ENCODE measurements around the gene RGL2. TPM values are rescaled to one million over a fixed set of nuclear protein-coding genes. Genes with fewer than 3 reads are reported as not detected.

The RGL2 gene
- total and polyA plus RNA-seq, 7 experiments from 2014 or later: 4.1 to 76.8 (median 54.8) TPM

DNA sequence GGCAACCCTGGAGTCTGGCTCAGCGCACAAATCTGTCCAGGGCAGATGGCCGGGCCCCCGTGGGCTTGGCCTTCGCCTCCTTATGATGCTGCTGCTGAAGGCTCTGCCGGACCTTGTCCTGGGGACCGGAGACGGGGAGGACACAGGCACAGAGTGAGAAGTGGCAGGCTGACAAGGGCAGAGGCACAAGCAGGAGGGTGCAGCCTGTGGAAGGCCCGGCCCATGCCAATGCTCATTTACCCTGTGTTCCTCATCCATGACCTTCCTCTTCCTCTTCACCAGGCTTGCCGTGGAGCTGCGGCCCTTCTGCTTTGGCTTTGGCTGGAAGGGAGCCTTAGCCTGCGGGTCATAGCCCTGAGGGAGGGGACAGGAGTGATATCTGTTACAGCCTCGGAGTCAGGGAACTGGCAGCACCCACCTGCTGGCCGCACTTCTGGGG is 19.5 kb downstream of the RGL2 start:
- intact Hi-C loops (cut with micrococcal nuclease): loop anchor here in 1 of 2 donors (10.0 kb wide), 1 partner anchor 1084 kb away; the partner anchor contains the start of genes GPSM3 and PBX2
- no peaks in the 10 kb centered on the region for H3K27me3 Mint-ChIP-seq

DNA sequence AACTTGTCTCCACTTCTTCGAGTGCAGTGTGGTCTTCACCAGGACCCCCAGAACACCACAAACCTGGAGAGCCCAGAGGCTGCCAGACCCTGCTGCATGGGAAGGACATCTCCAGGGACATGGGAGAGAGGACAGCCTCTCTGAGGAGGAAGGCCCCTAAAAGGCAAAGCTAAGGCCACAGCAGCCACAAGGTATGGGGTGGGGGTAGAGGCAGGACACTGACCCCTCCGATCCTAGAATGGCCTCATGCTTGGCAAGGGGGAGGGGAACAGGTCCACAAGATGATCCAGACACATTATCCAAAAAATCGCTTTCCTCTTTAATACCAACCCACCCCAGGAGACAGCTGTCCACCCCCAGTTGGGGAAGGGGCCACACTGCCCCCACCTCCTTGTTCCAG is 19.9 kb downstream of the RGL2 start:
- Mint-ChIP-seq H3K9me3 (no peaks in the 10 kb centered on the region), H3K27ac (peak overlapping the region in 7 of 9 donors; percentile 33 to 93 (median 66)), H3K4me1 (peaks cover 23 to 67% (median 50%) of the 10 kb centered on the region in 7 donors), H3K4me3 (peak overlapping the region; percentile 51 to 93 (median 88)), H3K27me3 (no peaks in the 10 kb centered on the region), H3K36me3 (peaks cover 0 to 25% (median 6%) of the 10 kb centered on the region in 5 donors)
- H3K9me3 ChIP-seq (ENCODE audit: control insufficient read depth in 2 of 3, low read length in 3 of 3): no peaks in the 10 kb centered on the region
- H3K4me1 ChIP-seq (ENCODE audit: control insufficient read depth in 2 of 2, insufficient read depth in 2 of 2, low read length in 2 of 2): peaks cover 31 to 35% of the 10 kb centered on the region in 2 donors
- H3K4me3 ChIP-seq (ENCODE audit: low read length): no peak overlapping the region
- ATAC-seq (no peak), DNase-seq (no peak)
- ChIA-PET POLR2A (interaction anchor here (1.0 to 7.7 kb wide), 10 partner anchors 11 to 152 kb away, joined by 3 to 123 read pairs (median 18); partner anchors contain the start of genes PFDN6, RGL2, WDR46 and ZBTB22), CTCF (interaction anchor here (0.8 to 2.1 kb wide), 3 partner anchors 9 to 21 kb away, joined by 3 to 13 read pairs (median 5); partner anchors contain the start of genes PFDN6 and WDR46)
- intact Hi-C loops (cut with micrococcal nuclease): loop anchor here in 1 of 2 donors (10.0 kb wide), 1 partner anchor 1084 kb away; the partner anchor contains the start of genes GPSM3 and PBX2
- H3K27ac ChIP-seq (ENCODE audit: low read depth, low read length): peak overlapping the region; percentile 87
- H3K36me3 ChIP-seq (ENCODE audit: control insufficient read depth in 2 of 3, insufficient read depth in 3 of 3, low read length in 3 of 3): peaks cover 0 to 78% (median 5%) of the 10 kb centered on the region in 3 experiments
- H3K27me3 ChIP-seq (ENCODE audit: control insufficient read depth in 2 of 2, insufficient read depth in 2 of 2, low read length in 2 of 2): no peaks in the 10 kb centered on the region

More for the DNA sequence above, 19.5 kb downstream of the RGL2 start:
- H3K4me1 Mint-ChIP-seq: peaks cover 20 to 62% (median 48%) of the 10 kb centered on the region in 7 donors
- ChIA-PET CTCF (interaction anchor here (1.9 kb wide), 1 partner anchor 20 kb away, joined by 5 read pairs; no protein-coding TSS in a partner anchor), POLR2A (interaction anchor here (0.7 to 7.7 kb wide), 7 partner anchors 10 to 65 kb away, joined by 3 to 123 read pairs (median 28); partner anchors contain the start of genes PFDN6, RGL2, WDR46 and ZBTB22)
- Histone ChIP-seq H3K27ac (ENCODE audit: low read depth, low read length) (no peak overlapping the region), H3K4me3 (ENCODE audit: low read length) (no peak overlapping the region), H3K9me3 (ENCODE audit: control insufficient read depth in 2 of 3, low read length in 3 of 3) (no peaks in the 10 kb centered on the region), H3K36me3 (ENCODE audit: control insufficient read depth in 2 of 3, insufficient read depth in 3 of 3, low read length in 3 of 3) (peaks cover 0 to 77% (median 5%) of the 10 kb centered on the region in 3 experiments), H3K4me1 (ENCODE audit: control insufficient read depth in 2 of 2, insufficient read depth in 2 of 2, low read length in 2 of 2) (peaks cover 26 to 30% of the 10 kb centered on the region in 2 donors), H3K27me3 (ENCODE audit: control insufficient read depth in 2 of 2, insufficient read depth in 2 of 2, low read length in 2 of 2) (no peaks in the 10 kb centered on the region)
- peak overlapping the region in 5 of 10 donors; percentile 2 to 93 (median 84) for H3K4me3 Mint-ChIP-seq
- H3K36me3 Mint-ChIP-seq: peaks cover 0 to 23% (median 5%) of the 10 kb centered on the region in 5 donors
- no peaks in the 10 kb centered on the region for H3K9me3 Mint-ChIP-seq
- peak overlapping the region in 3 of 9 donors; percentile 25 to 63 (median 46) for H3K27ac Mint-ChIP-seq
- no peak for ATAC-seq
- DNase-seq: no peak

DNA sequence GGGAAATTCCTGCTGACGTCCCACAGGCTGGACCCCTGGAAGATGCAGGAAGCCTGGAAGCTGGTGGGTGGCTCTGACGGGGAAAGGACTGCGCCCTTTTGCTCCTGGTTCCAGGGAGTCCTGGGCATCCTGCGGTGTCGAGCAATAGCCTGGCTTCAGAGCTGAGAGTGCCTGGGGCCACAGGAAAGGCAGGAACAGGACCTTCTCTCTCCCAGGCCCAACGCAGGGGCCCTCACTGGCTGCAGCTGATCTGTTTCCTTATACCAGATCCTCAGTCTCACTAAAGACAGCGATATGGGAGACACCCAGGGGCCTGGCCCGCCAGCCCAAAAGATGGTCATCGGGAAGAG is 20.4 kb downstream of the RGL2 start:
- CTCF ChIA-PET: interaction anchor here (0.6 to 2.1 kb wide), 4 partner anchors 9 to 268 kb away, joined by 3 to 13 read pairs (median 4); partner anchors contain the start of genes PFDN6 and WDR46
- peak overlapping the region; percentile 55 to 93 (median 91) for H3K4me3 Mint-ChIP-seq
- intact Hi-C loops (cut with micrococcal nuclease): loop anchor here in 1 of 2 donors (10.0 kb wide), 1 partner anchor 1084 kb away; the partner anchor contains the start of genes GPSM3 and PBX2
- ATAC-seq (no peak), DNase-seq (no peak)
- Histone ChIP-seq H3K36me3 (ENCODE audit: control insufficient read depth in 2 of 3, insufficient read depth in 3 of 3, low read length in 3 of 3) (peaks cover 0 to 77% (median 5%) of the 10 kb centered on the region in 3 experiments), H3K4me3 (ENCODE audit: low read length) (peak overlapping the region; percentile 67), H3K27me3 (ENCODE audit: control insufficient read depth in 2 of 2, insufficient read depth in 2 of 2, low read length in 2 of 2) (no peaks in the 10 kb centered on the region), H3K27ac (ENCODE audit: low read depth, low read length) (peak overlapping the region; percentile 87), H3K4me1 (ENCODE audit: control insufficient read depth in 2 of 2, insufficient read depth in 2 of 2, low read length in 2 of 2) (peaks cover 35 to 39% of the 10 kb centered on the region in 2 donors), H3K9me3 (ENCODE audit: control insufficient read depth in 2 of 3, low read length in 3 of 3) (no peaks in the 10 kb centered on the region)
- no peaks in the 10 kb centered on the region for H3K9me3 Mint-ChIP-seq
- H3K4me1 Mint-ChIP-seq: peaks cover 25 to 71% (median 54%) of the 10 kb centered on the region in 7 donors
- H3K36me3 Mint-ChIP-seq: peaks cover 0 to 26% (median 6%) of the 10 kb centered on the region in 5 donors
- H3K27me3 Mint-ChIP-seq: no peaks in the 10 kb centered on the region
- POLR2A ChIA-PET: interaction anchor here (1.0 to 7.7 kb wide), 12 partner anchors 10 to 307 kb away, joined by 3 to 123 read pairs (median 10); partner anchors contain the start of genes PFDN6, RGL2, WDR46 and ZBTB22
- H3K27ac Mint-ChIP-seq: peak overlapping the region in 8 of 9 donors; percentile 25 to 93 (median 62)

DNA sequence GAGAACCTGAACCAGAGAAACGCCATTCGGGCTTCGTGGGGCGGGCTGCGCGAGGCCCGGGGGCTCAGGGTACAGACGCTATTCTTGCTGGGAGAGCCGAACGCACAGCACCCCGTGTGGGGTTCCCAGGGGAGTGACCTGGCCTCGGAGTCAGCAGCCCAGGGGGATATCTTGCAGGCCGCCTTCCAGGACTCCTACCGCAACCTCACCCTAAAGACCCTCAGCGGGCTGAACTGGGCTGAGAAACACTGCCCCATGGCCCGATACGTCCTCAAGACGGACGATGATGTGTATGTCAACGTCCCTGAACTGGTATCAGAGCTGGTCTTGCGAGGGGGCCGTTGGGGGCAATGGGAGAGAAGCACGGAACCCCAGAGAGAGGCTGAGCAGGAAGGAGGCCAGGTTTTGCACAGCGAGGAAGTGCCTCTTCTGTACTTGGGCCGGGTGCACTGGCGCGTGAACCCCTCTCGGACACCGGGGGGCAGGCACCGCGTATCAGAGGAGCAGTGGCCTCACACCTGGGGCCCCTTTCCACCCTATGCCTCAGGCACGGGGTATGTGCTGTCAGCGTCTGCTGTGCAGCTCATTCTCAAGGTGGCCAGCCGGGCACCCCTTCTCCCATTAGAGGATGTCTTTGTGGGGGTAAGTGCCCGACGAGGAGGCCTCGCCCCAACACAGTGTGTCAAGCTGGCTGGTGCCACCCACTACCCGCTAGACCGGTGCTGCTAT is 20.9 kb downstream of the RGL2 start:
- POLR2A ChIA-PET: interaction anchor here (0.6 to 7.7 kb wide), 23 partner anchors 9 to 1617 kb away, joined by 3 to 123 read pairs (median 8); partner anchors contain the start of genes LSM2, PFDN6, RGL2 and RING1
- H3K9me3 Mint-ChIP-seq: no peaks in the 10 kb centered on the region
- intact Hi-C loops (cut with micrococcal nuclease): loop anchor here (1.0 to 10.0 kb wide), 10 partner anchors 11 to 1083 kb away; partner anchors contain the start of genes PFDN6 (in 2 of the 2), WDR46 (in 2 of the 2), GPSM3 (in 1 of the 2) and PBX2 (in 1 of the 2)
- CTCF ChIA-PET: interaction anchor here (0.6 to 2.1 kb wide), 10 partner anchors 9 to 267 kb away, joined by 3 to 13 read pairs (median 4); partner anchors contain the start of genes PFDN6, WDR46 and ZBTB22
- ATAC-seq (peak; percentile 12), DNase-seq (peak in 4 of 9 donors; percentile 18 to 28 (median 24))
- H3K4me3 ChIP-seq (ENCODE audit: low read length): peak overlapping the region; percentile 67
- peaks cover 0 to 76% (median 5%) of the 10 kb centered on the region in 3 experiments for H3K36me3 ChIP-seq (ENCODE audit: control insufficient read depth in 2 of 3, insufficient read depth in 3 of 3, low read length in 3 of 3)
- peak overlapping the region; percentile 84 to 93 (median 92) for H3K4me3 Mint-ChIP-seq
- H3K4me1 ChIP-seq (ENCODE audit: control insufficient read depth in 2 of 2, insufficient read depth in 2 of 2, low read length in 2 of 2): peaks cover 40 to 45% of the 10 kb centered on the region in 2 donors
- no peaks in the 10 kb centered on the region for H3K27me3 ChIP-seq (ENCODE audit: control insufficient read depth in 2 of 2, insufficient read depth in 2 of 2, low read length in 2 of 2)
- H3K4me1 Mint-ChIP-seq: peaks cover 31 to 77% (median 59%) of the 10 kb centered on the region in 7 donors
- peak overlapping the region; percentile 88 to 98 (median 92) for H3K27ac Mint-ChIP-seq
- H3K27ac ChIP-seq (ENCODE audit: low read depth, low read length): peak overlapping the region; percentile 87
- H3K27me3 Mint-ChIP-seq: no peaks in the 10 kb centered on the region
- H3K36me3 Mint-ChIP-seq: peaks cover 0 to 31% (median 6%) of the 10 kb centered on the region in 5 donors
- H3K9me3 ChIP-seq (ENCODE audit: control insufficient read depth in 2 of 3, low read length in 3 of 3): no peaks in the 10 kb centered on the region

DNA sequence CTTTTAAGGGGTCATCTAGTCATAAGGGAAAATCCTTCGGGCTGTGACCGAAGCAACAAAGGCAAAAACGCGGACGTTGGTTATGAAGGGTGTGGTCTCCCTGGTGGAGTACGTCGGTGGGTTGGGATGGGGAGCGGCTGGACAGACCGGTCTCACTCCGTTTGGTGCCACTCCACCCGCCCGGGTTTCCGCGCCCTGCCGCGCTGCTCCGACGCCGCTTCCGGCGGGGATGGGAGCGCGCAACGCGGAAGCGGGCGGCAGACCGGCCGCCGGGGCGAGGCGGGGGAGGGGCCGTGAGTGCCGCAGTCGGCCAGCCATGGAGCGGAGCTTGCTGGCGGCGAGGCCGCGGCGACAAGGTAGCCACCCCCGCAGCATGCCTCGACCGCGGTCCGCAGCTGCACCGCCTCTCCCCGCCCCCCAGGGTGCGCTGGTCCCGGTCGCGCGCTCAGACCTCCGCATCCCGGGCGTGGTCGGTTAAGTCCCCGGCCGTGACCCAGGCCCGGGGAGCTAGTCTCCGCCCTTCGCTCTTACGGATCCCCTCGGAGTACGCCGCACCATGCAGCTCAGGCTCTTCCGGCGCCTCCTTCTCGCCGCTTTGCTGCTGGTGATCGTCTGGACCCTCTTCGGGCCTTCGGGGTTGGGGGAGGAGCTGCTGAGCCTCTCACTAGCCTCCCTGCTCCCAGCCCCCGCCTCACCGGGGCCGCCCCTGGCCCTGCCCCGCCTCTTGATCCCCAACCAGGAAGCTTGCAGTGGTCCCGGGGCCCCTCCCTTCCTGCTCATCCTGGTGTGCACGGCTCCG is 21.7 kb downstream of the RGL2 start, which contains the start of gene B3GALT4:
TSS of gene B3GALT4 (plus strand) at position 260 of the 799 bp plus-strand sequence. CDS start at position 557, 297 bp downstream.
- H3K9me3 ChIP-seq (ENCODE audit: control insufficient read depth in 2 of 3, low read length in 3 of 3): no peaks in the 10 kb centered on the region
- peaks cover 0 to 69% (median 5%) of the 10 kb centered on the region in 3 experiments for H3K36me3 ChIP-seq (ENCODE audit: control insufficient read depth in 2 of 3, insufficient read depth in 3 of 3, low read length in 3 of 3)
- CTCF ChIA-PET: interaction anchor here (0.7 to 2.1 kb wide), 9 partner anchors 10 to 87 kb away, joined by 3 to 13 read pairs (median 4); partner anchors contain the start of genes PFDN6, WDR46 and ZBTB22
- Mint-ChIP-seq H3K9me3 (no peaks in the 10 kb centered on the region), H3K4me3 (peak within 1 kb of the TSS; percentile 84 to 99 (median 92)), H3K36me3 (peaks cover 0 to 37% (median 6%) of the 10 kb centered on the region in 5 donors), H3K4me1 (peaks cover 38 to 83% (median 65%) of the 10 kb centered on the region in 7 donors), H3K27me3 (no peaks in the 10 kb centered on the region), H3K27ac (peak within 1 kb of the TSS; percentile 88 to 98 (median 93))
- peak within 1 kb of the TSS; percentile 67 for H3K4me3 ChIP-seq (ENCODE audit: low read length)
- POLR2A ChIA-PET: interaction anchor here (0.6 to 7.7 kb wide), 26 partner anchors 8 to 1616 kb away, joined by 3 to 123 read pairs (median 8); partner anchors contain the start of genes LSM2, PFDN6, RGL2 and RING1
- H3K4me1 ChIP-seq (ENCODE audit: control insufficient read depth in 2 of 2, insufficient read depth in 2 of 2, low read length in 2 of 2): peaks cover 47 to 50% of the 10 kb centered on the region in 2 donors
- no peaks in the 10 kb centered on the region for H3K27me3 ChIP-seq (ENCODE audit: control insufficient read depth in 2 of 2, insufficient read depth in 2 of 2, low read length in 2 of 2)
- ATAC-seq: peak; percentile 81
- peak; percentile 55 to 88 (median 63) for DNase-seq
- intact Hi-C loops (cut with micrococcal nuclease): loop anchor here (1.0 to 10.0 kb wide), 10 partner anchors 12 to 1082 kb away; partner anchors contain the start of genes PFDN6 (in 2 of the 2), WDR46 (in 2 of the 2), GPSM3 (in 1 of the 2) and PBX2 (in 1 of the 2)
- peak within 1 kb of the TSS; percentile 87 for H3K27ac ChIP-seq (ENCODE audit: low read depth, low read length)
